ENCODE results near the gene ACR. TPM values are rescaled to one million over a fixed set of nuclear protein-coding genes. Genes with fewer than 3 reads are reported as not detected.
"Not testable (repeated sequence)": the region's sequence is repeated elsewhere in the genome, so short reads cannot be mapped to it uniquely, and the experiment has no call there.

ACR gene
- total RNA-seq, 1 donor from 2014 or later, result not detected

DNA sequence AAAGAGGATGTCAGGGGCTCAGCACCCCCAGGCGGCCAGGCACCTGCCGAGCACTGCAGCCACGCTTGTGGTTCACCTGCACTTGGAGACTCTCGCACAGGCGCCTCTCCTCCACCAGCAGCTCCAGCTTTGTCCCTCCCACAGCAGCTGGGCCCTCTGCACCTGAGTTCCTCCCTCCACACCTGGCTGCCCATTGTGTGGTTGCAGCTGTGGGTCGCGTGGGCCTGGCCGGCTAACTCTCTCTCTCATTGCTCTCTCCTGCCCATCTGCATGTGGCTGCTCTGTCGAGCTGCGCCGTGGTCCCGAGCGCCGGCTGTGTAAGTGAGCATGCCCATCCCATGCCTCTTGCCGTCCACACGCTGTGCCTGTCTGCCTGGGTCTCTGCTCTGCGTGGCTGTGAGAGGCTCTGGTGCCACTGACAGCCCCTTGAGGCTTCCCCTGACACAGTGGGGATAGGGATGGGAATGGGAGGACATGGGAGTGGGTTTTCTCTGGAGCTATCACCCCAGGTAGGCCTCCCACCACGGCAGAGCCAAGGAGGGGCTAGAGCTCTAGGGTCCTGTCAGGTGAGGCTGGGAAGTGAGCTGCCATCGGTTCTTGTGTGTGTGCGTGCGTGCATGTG is 8.5 kb upstream of the ACR start:
- ATAC-seq (no peak), DNase-seq (peak; percentile 26)
- intact Hi-C loops (cut with micrococcal nuclease), result no loop called here

GRCh38 chr22:50730013-50730891 is 7.8 kb upstream of the ACR start:
- DNase-seq (peak; percentile 34), ATAC-seq (no peak)

DNA sequence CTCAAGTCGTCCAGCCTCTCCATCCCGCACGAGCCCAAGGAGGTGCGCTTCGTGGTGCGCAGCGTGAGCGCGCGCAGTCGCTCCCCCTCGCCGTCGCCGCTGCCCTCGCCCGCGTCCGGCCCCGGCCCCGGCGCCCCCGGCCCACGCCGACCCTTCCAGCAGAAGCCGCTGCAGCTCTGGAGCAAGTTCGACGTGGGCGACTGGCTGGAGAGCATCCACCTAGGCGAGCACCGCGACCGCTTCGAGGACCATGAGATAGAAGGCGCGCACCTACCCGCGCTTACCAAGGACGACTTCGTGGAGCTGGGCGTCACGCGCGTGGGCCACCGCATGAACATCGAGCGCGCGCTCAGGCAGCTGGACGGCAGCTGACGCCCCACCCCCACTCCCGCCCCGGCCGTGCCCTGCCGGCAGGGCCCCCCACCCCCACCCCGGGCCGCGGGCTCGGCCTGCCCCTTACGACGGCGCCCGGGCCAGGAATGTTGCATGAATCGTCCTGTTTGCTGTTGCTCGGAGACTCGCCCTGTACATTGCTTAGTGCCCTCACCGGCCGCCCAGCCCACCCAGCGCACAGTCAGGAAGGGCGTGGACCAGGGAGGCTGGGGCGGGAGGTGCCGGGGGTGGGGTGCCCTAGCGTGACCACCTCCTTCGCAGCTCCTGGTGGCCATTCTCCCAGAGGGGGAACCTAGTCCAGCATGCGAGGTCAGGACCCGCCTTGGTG is 6.9 kb upstream of the ACR start:
- ATAC-seq, result peak; percentile 44
- intact Hi-C loops (cut with micrococcal nuclease), result no loop called here
- peak; percentile 39 for DNase-seq

More at GRCh38 chr22:50730013-50730891, 7.8 kb upstream of the ACR start:
- intact Hi-C loops (cut with micrococcal nuclease), result no loop called here

- ATAC-seq, result peak; percentile 76
- intact Hi-C loops (cut with micrococcal nuclease), result no loop called here
- DNase-seq, result peak; percentile 65
Measured at GRCh38 chr22:50731811-50732624, 6.0 kb upstream of the ACR start.

- peak; percentile 0 for DNase-seq
- intact Hi-C loops (cut with micrococcal nuclease), result no loop called here
- ATAC-seq, result no peak
Measured at GRCh38 chr22:50732681-50733080, 5.3 kb upstream of the ACR start.

- intact Hi-C loops (cut with micrococcal nuclease), result no loop called here
- peak; percentile 21 for DNase-seq
- ATAC-seq, result no peak
Measured at GRCh38 chr22:50733521-50734342, 4.3 kb upstream of the ACR start.

DNA sequence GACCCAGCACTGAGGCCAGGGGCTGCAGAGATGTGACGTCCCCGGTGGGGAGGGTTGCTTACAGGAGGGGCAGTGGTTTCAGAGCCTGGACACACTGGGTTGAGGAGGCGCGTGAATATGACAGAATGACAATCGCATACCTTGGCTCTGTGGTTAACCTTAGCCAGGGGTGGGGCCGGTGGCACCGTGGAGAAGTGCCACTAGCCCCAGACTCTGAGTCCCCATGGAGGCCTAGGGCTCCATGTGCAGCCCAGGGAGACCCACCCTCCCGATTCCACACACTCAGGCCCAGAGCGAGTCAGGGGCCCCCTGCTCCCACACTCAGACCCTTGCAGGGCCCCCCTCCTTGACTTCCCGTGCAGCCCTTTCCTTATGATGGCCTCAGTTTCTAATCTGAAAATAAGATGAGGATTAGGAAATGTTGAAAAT is 3.6 kb upstream of the ACR start:
- DNase-seq, result no peak
- intact Hi-C loops (cut with micrococcal nuclease), result no loop called here
- no peak for ATAC-seq

GRCh38 chr22:50734986-50735738 is 2.8 kb upstream of the ACR start:
- ATAC-seq, result no peak
- intact Hi-C loops (cut with micrococcal nuclease), result no loop called here
- no peak for DNase-seq

- no peak for ATAC-seq
- intact Hi-C loops (cut with micrococcal nuclease), result no loop called here
- DNase-seq, result no peak
Measured at GRCh38 chr22:50735739-50736030, 2.3 kb upstream of the ACR start.

DNA sequence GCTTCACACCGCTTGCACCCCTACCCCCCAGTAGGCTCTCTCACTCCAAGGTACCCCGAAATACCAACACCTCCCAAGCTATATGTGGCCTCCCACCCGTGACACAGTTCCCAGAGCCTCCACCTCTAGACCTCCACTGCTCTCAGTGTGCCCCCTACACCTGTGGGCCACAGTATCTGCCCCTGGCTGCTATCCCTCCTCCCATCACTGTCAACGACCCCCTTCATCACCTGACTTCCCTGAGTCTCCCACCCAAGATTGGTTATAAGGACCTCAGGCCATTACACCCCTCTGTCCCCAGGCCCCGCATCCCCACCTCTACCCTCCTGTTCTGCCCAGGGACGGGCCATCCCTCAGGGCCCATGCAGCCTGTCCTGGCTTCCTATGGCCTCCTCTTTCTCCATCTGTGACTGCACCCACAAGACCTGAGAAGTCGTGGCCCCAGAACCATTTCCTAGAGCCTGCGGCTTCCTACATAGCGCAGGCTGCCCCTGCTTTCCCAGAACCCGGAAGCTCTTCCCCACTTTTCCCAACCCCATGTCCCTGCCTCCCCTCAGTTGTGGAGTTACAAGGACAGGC is 734 bp downstream of the ACR start:
- DNase-seq, result no peak
- no peak for ATAC-seq
- intact Hi-C loops (cut with micrococcal nuclease), result no loop called here

DNA sequence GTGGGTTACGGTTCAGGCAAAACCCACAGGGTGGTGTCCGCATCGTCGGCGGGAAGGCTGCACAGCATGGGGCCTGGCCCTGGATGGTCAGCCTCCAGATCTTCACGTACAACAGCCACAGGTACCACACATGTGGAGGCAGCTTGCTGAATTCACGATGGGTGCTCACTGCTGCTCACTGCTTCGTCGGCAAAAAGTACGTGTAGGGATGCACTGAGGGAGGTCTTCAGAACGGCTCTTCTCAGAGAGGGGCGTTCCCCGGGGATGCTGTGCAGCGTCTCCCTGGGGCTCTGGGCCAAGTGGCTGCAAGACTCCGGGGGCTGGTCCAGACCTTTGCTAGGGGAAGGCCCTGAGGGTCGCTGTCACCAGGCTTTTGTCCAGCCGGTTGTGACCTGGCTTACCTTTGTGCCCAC is 1.3 kb downstream of the ACR start:
- ATAC-seq (no peak), DNase-seq (no peak)
- intact Hi-C loops (cut with micrococcal nuclease), result no loop called here

DNA sequence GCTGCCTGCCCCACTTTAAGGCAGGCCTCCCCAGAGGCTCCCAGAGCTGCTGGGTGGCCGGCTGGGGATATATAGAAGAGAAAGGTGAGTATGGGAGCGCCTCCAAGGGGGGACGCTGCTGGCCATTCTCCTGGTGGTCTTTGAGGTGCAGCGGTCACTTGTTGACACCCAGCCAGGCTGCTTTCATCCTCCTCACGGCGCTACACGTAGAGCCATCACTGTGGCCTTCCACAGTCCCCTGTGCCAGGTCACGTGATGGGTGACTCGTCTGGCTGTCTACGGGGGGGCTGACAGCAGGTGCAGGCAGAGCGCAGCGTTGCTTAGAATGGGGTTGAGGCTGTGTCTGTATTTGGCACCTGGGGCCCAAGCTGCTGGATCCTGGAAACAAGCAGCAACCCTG is 1.9 kb downstream of the ACR start:
- intact Hi-C loops (cut with micrococcal nuclease), result no loop called here
- no peak for ATAC-seq
- no peak for DNase-seq

DNA sequence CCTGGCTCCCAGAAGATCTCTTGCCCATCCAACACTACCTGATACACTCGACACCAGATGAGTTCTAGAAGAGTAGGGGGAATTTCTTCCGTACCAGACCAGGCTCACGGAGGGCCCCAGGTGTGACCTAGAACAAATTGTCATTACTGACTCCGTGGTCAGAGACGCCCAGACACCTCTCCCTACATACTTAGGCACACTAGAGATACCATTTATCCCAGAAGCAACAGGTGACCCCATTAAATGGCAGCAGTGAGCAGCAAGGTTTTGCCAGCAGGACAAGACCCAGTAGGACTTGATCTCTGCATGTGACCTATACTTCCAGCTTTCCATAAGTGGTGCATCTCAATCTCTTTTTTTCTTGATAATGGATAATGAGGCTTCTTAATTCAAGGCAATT is 2.7 kb downstream of the ACR start:
- not testable (repeated sequence) for ATAC-seq

DNA sequence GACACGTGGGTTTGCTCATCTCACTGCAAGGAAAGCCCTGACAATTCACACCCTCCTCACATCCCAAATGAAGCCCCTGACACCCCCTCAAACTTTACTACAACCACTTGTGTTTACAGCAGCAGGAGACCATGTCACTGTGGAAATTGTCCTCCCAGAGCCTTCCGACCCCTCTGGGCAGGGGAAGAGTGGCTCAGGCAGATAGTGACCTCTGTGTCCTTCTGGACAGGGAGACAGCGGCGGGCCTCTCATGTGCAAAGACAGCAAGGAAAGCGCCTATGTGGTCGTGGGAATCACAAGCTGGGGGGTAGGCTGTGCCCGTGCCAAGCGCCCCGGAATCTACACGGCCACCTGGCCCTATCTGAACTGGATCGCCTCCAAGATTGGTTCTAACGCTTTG is 6.4 kb downstream of the ACR start:
- not testable (repeated sequence) for DNase-seq

More for the DNA sequence above, 2.7 kb downstream of the ACR start:
- DNase-seq; intact Hi-C loops (cut with micrococcal nuclease): not testable (repeated sequence)

GRCh38 chr22:50747521-50747920 is 9.5 kb downstream of the ACR start:
- ATAC-seq; intact Hi-C loops (cut with micrococcal nuclease); DNase-seq: not testable (repeated sequence)

More for the DNA sequence above, 6.4 kb downstream of the ACR start:
- intact Hi-C loops (cut with micrococcal nuclease); ATAC-seq: not testable (repeated sequence)

- ATAC-seq, result not testable (repeated sequence)
Measured at GRCh38 chr22:50748630-50749029, 10.6 kb downstream of the ACR start.

More at GRCh38 chr22:50748630-50749029, 10.6 kb downstream of the ACR start:
- DNase-seq; intact Hi-C loops (cut with micrococcal nuclease): not testable (repeated sequence)
